Esophagus (tissue), 2 donors: Measurements from ENCODE around the gene TRAPPC5. TPM values are rescaled to one million over a fixed set of nuclear protein-coding genes. Genes with fewer than 3 reads are reported as not detected.

Source experiments
- H3K27ac ChIP-seq, 2 donors: one replicate each; pipeline ENCODE4 v1.5.1; 2013; ENCODE audit warnings: low read depth in 2 of 2, mild to moderate bottlenecking in 2 of 2, inconsistent platforms in 1 of 2, low read length in 1 of 2, moderate library complexity in 1 of 2
- H3K27me3 ChIP-seq, 2 donors: one replicate each; pipeline ENCODE4 v1.6.1; 2013; ENCODE audit warnings: low read length in 2 of 2, control low read depth in 1 of 2, mild to moderate bottlenecking in 1 of 2; ENCODE audit not compliant: insufficient read depth in 2 of 2, control insufficient read depth in 1 of 2
- H3K36me3 ChIP-seq, 2 donors: one replicate each; pipeline ENCODE4 v1.6.1; 2013; ENCODE audit warnings: low read length in 1 of 2; ENCODE audit not compliant: control insufficient read depth in 2 of 2, insufficient read depth in 2 of 2
- H3K4me1 ChIP-seq, 2 donors: one replicate each; pipeline ENCODE4 v1.6.1; 2013; ENCODE audit warnings: low read length in 1 of 2; ENCODE audit not compliant: control insufficient read depth in 2 of 2, insufficient read depth in 2 of 2
- H3K4me3 ChIP-seq, 2 donors: one replicate each; pipeline ENCODE4 v1.5.1; 2013; ENCODE audit warnings: low read length in 2 of 2, mild to moderate bottlenecking in 2 of 2, low read depth in 1 of 2, moderate library complexity in 1 of 2
- H3K9me3 ChIP-seq, 2 donors: one replicate each; pipeline ENCODE4 v1.6.1; 2013; ENCODE audit warnings: mild to moderate bottlenecking in 2 of 2, low read depth in 1 of 2, low read length in 1 of 2, moderate library complexity in 1 of 2; ENCODE audit not compliant: control insufficient read depth in 2 of 2, insufficient read depth in 1 of 2
- WGBS, 2 donors: extraction: QIAGEN DNeasy Blood & Tissue Kit; methylation state at CpG; one replicate each; pipeline ENCODE4 v1.1.7; 2013; 5-methylcytosine and 5-hydroxymethylcytosine counted together
- polyA plus RNA-seq, 2 donors: library from polyadenylated mRNA; stranded (reverse); fragments of 200-250 nt; gene quantifications; one replicate each; pipeline ENCODE4 v1.2.3, GENCODE V29; 2013
- donor health status: healthy with polysubstance abuse.
- donor health status: Bipolar disorder and iron deficiency.

TRAPPC5 gene
- 100 to 1,000 TPM; 133 to 137 TPM for polyA plus RNA-seq

GRCh38 chr19:7680606-7681339, at the start of gene TRAPPC5:
Gene TRAPPC5, plus strand, starts transcription at chr19:7680833. Its CDS starts 1,421 bp downstream, at chr19:7682254.
- 0 to 1% methylated on average over 65 to 79 of the region's 79 CpGs for WGBS, 2 donors
- Histone ChIP-seq H3K4me3 (peak within 1 kb of the TSS; percentile 95 to 99), H3K9me3 (no peaks in the 10 kb centered on the region), H3K27ac (peak within 1 kb of the TSS; percentile 66 to 77), H3K4me1 (peaks cover 0 to 21% of the 10 kb centered on the region in 2 donors), H3K27me3 (no peaks in the 10 kb centered on the region), H3K36me3 (peaks cover 0 to 10% of the 10 kb centered on the region in 2 donors)

DNA sequence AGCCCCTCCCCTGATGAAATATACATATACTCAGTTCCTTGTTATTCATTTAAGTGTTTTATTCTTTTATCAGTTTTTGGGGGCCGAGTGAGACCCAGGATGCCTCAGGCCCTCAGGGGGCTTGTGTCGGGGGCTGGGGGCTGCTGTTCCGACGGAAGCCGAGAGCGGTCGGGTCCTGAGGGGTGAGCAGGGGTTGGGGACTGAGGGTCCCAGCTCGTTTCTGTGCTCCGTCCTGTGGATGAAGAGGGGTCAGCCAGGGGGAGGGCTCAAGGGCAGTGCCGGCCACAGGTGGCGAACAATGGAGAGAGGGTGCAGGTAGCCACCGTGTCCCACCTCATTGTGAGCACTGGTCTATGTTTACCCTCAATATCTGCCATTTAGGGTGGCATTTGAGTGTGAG, 49.1 kb upstream of the TRAPPC5 start:
- WGBS, 2 donors = 87 to 91% methylated on average over 12 of the region's 12 CpGs
- H3K27me3 ChIP-seq = no peaks in the 10 kb centered on the region

GRCh38 chr19:7632340-7633203, 48.1 kb upstream of the TRAPPC5 start:
- no peak overlapping the region for H3K27ac ChIP-seq
- WGBS, 2 donors = 91 to 93% methylated on average over 37 to 40 of the region's 40 CpGs
- no peaks in the 10 kb centered on the region for H3K27me3 ChIP-seq
- H3K4me1 ChIP-seq = peaks cover 6 to 22% of the 10 kb centered on the region in 2 donors
- H3K36me3 ChIP-seq = peaks cover 0 to 10% of the 10 kb centered on the region in 2 donors
- no peaks in the 10 kb centered on the region for H3K9me3 ChIP-seq
- H3K4me3 ChIP-seq = no peak overlapping the region

More for the DNA sequence above, 49.1 kb upstream of the TRAPPC5 start:
- Histone ChIP-seq H3K36me3 (peaks cover 0 to 15% of the 10 kb centered on the region in 2 donors), H3K4me1 (peaks cover 9 to 22% of the 10 kb centered on the region in 2 donors), H3K4me3 (no peak overlapping the region), H3K27ac (no peak overlapping the region), H3K9me3 (no peaks in the 10 kb centered on the region)

- Histone ChIP-seq H3K4me1 (peaks cover 3 to 12% of the 10 kb centered on the region in 2 donors), H3K27me3 (no peaks in the 10 kb centered on the region), H3K9me3 (no peaks in the 10 kb centered on the region), H3K4me3 (no peak within 1 kb of the TSS), H3K36me3 (peaks cover 0 to 10% of the 10 kb centered on the region in 2 donors), H3K27ac (no peak within 1 kb of the TSS)
- 13% methylated on average over 1 of the region's 2 CpGs; no CpG with 5 or more reads in 1 of the 2 donors for WGBS, 2 donors
These were observed 46.9 kb upstream of the TRAPPC5 start, which contains the start of gene PCP2 for GRCh38 chr19:7633698-7634097. Gene PCP2, minus strand, starts transcription at chr19:7633719. Its CDS starts 262 bp downstream, at chr19:7633457.

- no peaks in the 10 kb centered on the region for H3K27me3 ChIP-seq
- H3K9me3 ChIP-seq = no peaks in the 10 kb centered on the region
- WGBS, 2 donors = 48 to 49% methylated on average over 6 of the region's 6 CpGs
- H3K4me3 ChIP-seq = no peak overlapping the region
- peaks cover under 1 to 15% of the 10 kb centered on the region in 2 donors for H3K4me1 ChIP-seq
- peaks cover 0 to 24% of the 10 kb centered on the region in 2 donors for H3K36me3 ChIP-seq
- H3K27ac ChIP-seq = no peak overlapping the region
These were observed 45.0 kb upstream of the TRAPPC5 start for GRCh38 chr19:7635670-7636069.

- Histone ChIP-seq H3K4me3 (peak overlapping the region in 1 of 2 donors; percentile 33), H3K36me3 (peaks cover 0 to 24% of the 10 kb centered on the region in 2 donors), H3K9me3 (no peaks in the 10 kb centered on the region), H3K27ac (peak overlapping the region; percentile 38 to 51), H3K4me1 (peaks cover 0 to 13% of the 10 kb centered on the region in 2 donors), H3K27me3 (no peaks in the 10 kb centered on the region)
- WGBS, 2 donors = 59 to 62% methylated on average over 16 of the region's 16 CpGs
These were observed 44.3 kb upstream of the TRAPPC5 start for GRCh38 chr19:7636317-7636690.

DNA sequence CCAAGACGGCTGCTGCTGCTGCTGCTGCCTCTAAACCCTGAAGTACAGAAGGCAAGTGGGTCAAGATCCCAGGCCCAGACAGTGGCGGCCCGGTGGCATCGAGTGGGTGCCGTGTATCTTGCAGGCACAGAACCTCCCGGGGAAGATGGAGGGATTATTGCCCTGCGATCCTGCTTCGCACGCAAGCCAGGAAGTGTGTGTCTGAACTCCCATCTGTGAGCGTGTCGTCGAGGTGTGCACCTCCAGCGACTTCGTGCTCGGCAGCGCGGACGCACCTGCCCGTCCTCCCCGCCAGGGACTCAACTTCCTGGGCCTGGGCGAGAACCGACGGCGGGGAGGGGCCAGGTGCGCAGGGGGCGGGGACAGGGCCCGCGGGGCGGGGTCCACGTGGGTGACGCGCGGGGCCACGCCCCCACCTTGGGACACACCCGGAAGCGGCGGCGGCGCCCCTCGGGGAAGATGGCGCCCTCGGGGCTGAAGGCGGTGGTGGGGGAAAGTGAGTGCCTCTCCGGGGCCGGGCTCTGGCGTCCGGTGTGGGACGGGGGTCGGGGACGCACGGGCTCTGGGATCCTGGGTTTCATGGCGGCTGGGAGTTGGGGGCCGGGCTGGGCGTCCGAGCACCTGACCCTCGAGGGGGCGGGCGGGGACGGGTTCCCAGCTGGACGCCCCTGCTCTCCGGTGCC, 43.8 kb upstream of the TRAPPC5 start, which contains the start of gene STXBP2:
STXBP2 (plus strand) TSS at position 420 of the 683 bp plus-strand sequence; CDS start at position 460, 40 bp downstream.
- Histone ChIP-seq H3K4me1 (peaks cover 0 to 13% of the 10 kb centered on the region in 2 donors), H3K9me3 (no peaks in the 10 kb centered on the region)
- whole genome bisulfite sequencing, 2 donors = 7% methylated on average over 53 to 61 of the region's 61 CpGs

GRCh38 chr19:7637374-7638256, 43.0 kb upstream of the TRAPPC5 start:
- Histone ChIP-seq H3K27me3 (no peaks in the 10 kb centered on the region), H3K4me3 (peak overlapping the region; percentile 69 to 72), H3K9me3 (no peaks in the 10 kb centered on the region), H3K36me3 (peaks cover 0 to 23% of the 10 kb centered on the region in 2 donors), H3K27ac (peak overlapping the region; percentile 76 to 80), H3K4me1 (peaks cover 0 to 13% of the 10 kb centered on the region in 2 donors)
- WGBS, 2 donors = 34% methylated on average over 26 to 30 of the region's 30 CpGs

More for the DNA sequence above, 43.8 kb upstream of the TRAPPC5 start, which contains the start of gene STXBP2:
- Histone ChIP-seq H3K4me3 (peak within 1 kb of the TSS; percentile 69 to 72), H3K27me3 (no peaks in the 10 kb centered on the region), H3K27ac (peak within 1 kb of the TSS; percentile 76 to 80), H3K36me3 (peaks cover 0 to 24% of the 10 kb centered on the region in 2 donors)
